ES-I3 (cell line): Measurements from ENCODE around the gene CLEC3B.
"Not testable (repeated sequence)": the region's sequence is repeated elsewhere in the genome, so short reads cannot be mapped to it uniquely, and the experiment has no call there.

Experiments
- H3K36me3 ChIP-seq: 2 replicates; pipeline ENCODE4 v1.6.1; 2013; ENCODE audit warnings: mild to moderate bottlenecking, low read length, control low read depth, moderate library complexity; ENCODE audit not compliant: insufficient read depth
- H3K4me1 ChIP-seq: 2 replicates; pipeline ENCODE4 v1.6.1; 2013; ENCODE audit warnings: mild to moderate bottlenecking, control low read depth, low read length; ENCODE audit not compliant: insufficient read depth
- H3K9ac ChIP-seq: 2 replicates; pipeline ENCODE4 v1.6.1; 2013; ENCODE audit warnings: low read depth, mild to moderate bottlenecking, low read length, moderate library complexity
- H3K9me3 ChIP-seq: 2 replicates; pipeline ENCODE4 v1.6.1; 2013; ENCODE audit warnings: mild to moderate bottlenecking, low read length, moderate library complexity; ENCODE audit not compliant: control insufficient read depth, insufficient read depth

CLEC3B gene

GRCh38 chr3:45057557-45057956, 31.5 kb downstream of the CLEC3B start:
- H3K9ac ChIP-seq: no peak overlapping the region

GRCh38 chr3:45059132-45059531, 33.0 kb downstream of the CLEC3B start:
- H3K36me3 ChIP-seq: no peaks in the 10 kb centered on the region
- no peaks in the 10 kb centered on the region for H3K9me3 ChIP-seq
- peaks cover 12% of the 10 kb centered on the region for H3K4me1 ChIP-seq
- H3K9ac ChIP-seq: no peak overlapping the region

More at GRCh38 chr3:45057557-45057956, 31.5 kb downstream of the CLEC3B start:
- Histone ChIP-seq H3K36me3 (no peaks in the 10 kb centered on the region), H3K9me3 (no peaks in the 10 kb centered on the region), H3K4me1 (peaks cover 12% of the 10 kb centered on the region)

- Histone ChIP-seq H3K9me3 (no peaks in the 10 kb centered on the region), H3K4me1 (peaks cover 9% of the 10 kb centered on the region), H3K9ac (no peak overlapping the region), H3K36me3 (no peaks in the 10 kb centered on the region)
Observed at GRCh38 chr3:45060165-45060892, 34.2 kb downstream of the CLEC3B start.

- no peaks in the 10 kb centered on the region for H3K36me3 ChIP-seq
- peaks cover 3% of the 10 kb centered on the region for H3K4me1 ChIP-seq
- H3K9ac ChIP-seq: no peak overlapping the region
- no peaks in the 10 kb centered on the region for H3K9me3 ChIP-seq
Observed at GRCh38 chr3:45062697-45063070, 36.6 kb downstream of the CLEC3B start.

- no peak overlapping the region for H3K9ac ChIP-seq
- H3K4me1 ChIP-seq: peaks cover 3% of the 10 kb centered on the region
- H3K9me3 ChIP-seq: no peaks in the 10 kb centered on the region
- H3K36me3 ChIP-seq: no peaks in the 10 kb centered on the region
Observed at GRCh38 chr3:45064512-45065372, 38.6 kb downstream of the CLEC3B start.

- Histone ChIP-seq H3K9me3 (no peaks in the 10 kb centered on the region), H3K9ac (no peak overlapping the region), H3K4me1 (no peaks in the 10 kb centered on the region; the same call in 1 of the 2 replicates)
Observed at GRCh38 chr3:45065373-45065720, 39.2 kb downstream of the CLEC3B start.

GRCh38 chr3:45066109-45066801, 40.2 kb downstream of the CLEC3B start:
- Histone ChIP-seq H3K4me1 (no peaks in the 10 kb centered on the region), H3K36me3 (no peaks in the 10 kb centered on the region), H3K9ac (no peak overlapping the region), H3K9me3 (no peaks in the 10 kb centered on the region)

More at GRCh38 chr3:45065373-45065720, 39.2 kb downstream of the CLEC3B start:
- no peaks in the 10 kb centered on the region for H3K36me3 ChIP-seq

- no peaks in the 10 kb centered on the region for H3K4me1 ChIP-seq
- no peaks in the 10 kb centered on the region for H3K9me3 ChIP-seq
- H3K36me3 ChIP-seq: no peaks in the 10 kb centered on the region
- H3K9ac ChIP-seq: no peak overlapping the region
Observed at GRCh38 chr3:45067486-45067885, 41.4 kb downstream of the CLEC3B start.

GRCh38 chr3:45067941-45068340, 41.8 kb downstream of the CLEC3B start:
- no peaks in the 10 kb centered on the region for H3K36me3 ChIP-seq
- H3K9ac ChIP-seq: no peak overlapping the region
- H3K9me3 ChIP-seq: no peaks in the 10 kb centered on the region
- H3K4me1 ChIP-seq: no peaks in the 10 kb centered on the region

- Histone ChIP-seq H3K36me3 (no peaks in the 10 kb centered on the region), H3K9me3 (no peaks in the 10 kb centered on the region), H3K4me1 (no peaks in the 10 kb centered on the region), H3K9ac (no peak overlapping the region)
Observed at GRCh38 chr3:45071075-45071474, 45.0 kb downstream of the CLEC3B start.

- H3K4me1 ChIP-seq: no peaks in the 10 kb centered on the region
- no peaks in the 10 kb centered on the region for H3K9me3 ChIP-seq
- H3K36me3 ChIP-seq: no peaks in the 10 kb centered on the region
- H3K9ac ChIP-seq: no peak overlapping the region
Observed at GRCh38 chr3:45075821-45076625, 49.9 kb downstream of the CLEC3B start.

GRCh38 chr3:45078256-45078655, 52.2 kb downstream of the CLEC3B start:
- H3K4me1 ChIP-seq, H3K9me3 ChIP-seq, H3K9ac ChIP-seq, H3K36me3 ChIP-seq: not testable (repeated sequence)

GRCh38 chr3:45078910-45079522, 52.9 kb downstream of the CLEC3B start:
- Histone ChIP-seq H3K9ac (no peak overlapping the region), H3K4me1 (no peaks in the 10 kb centered on the region), H3K9me3 (no peaks in the 10 kb centered on the region), H3K36me3 (no peaks in the 10 kb centered on the region)

GRCh38 chr3:45079715-45080114, 53.6 kb downstream of the CLEC3B start:
- Histone ChIP-seq H3K9me3 (no peaks in the 10 kb centered on the region), H3K36me3 (no peaks in the 10 kb centered on the region), H3K4me1 (no peaks in the 10 kb centered on the region), H3K9ac (no peak overlapping the region)
